K562 (cell line): Measurements from ENCODE around the gene TMEM114. TPM values are rescaled to one million over a fixed set of nuclear protein-coding genes. Genes with fewer than 3 reads are reported as not detected.

Source experiments
- ATF1 ChIP-seq, 2 experiments: fragments of 450-650 bp in 1 of 2; IDR thresholded peaks; 2 replicates each; pipeline ENCODE4 v1.6.1; 2016; ENCODE audit warnings: missing compliant biosample characterization in 1 of 2, missing genetic modification characterization in 1 of 2
- BCOR ChIP-seq: fragments of 450-650 bp; IDR thresholded peaks from 2 replicates; pipeline ENCODE4 v1.6.1; 2016
- CREBBP ChIP-seq: IDR thresholded peaks from one replicate; pipeline ENCODE4 v1.6.1; 2012; ENCODE audit warnings: low read depth, mild to moderate bottlenecking, control low read depth, inconsistent platforms, low read length
- CTBP1 ChIP-seq: fragments of 450-650 bp; IDR thresholded peaks from 2 replicates; pipeline ENCODE4 v1.6.1; 2016; ENCODE audit warnings: borderline replicate concordance
- ELF2 ChIP-seq: fragments of 250-450 bp; sonication (Bioruptor Pico); IDR thresholded peaks from 2 replicates; pipeline ENCODE4 v1.5.0; 2021; ENCODE audit warnings: mild to moderate bottlenecking
- HDGF ChIP-seq: fragments of 450-650 bp; IDR thresholded peaks from 2 replicates; pipeline ENCODE4 v1.6.1; 2016
- MED1 ChIP-seq: sonication (generic); formaldehyde crosslinking; IDR thresholded peaks from 2 replicates; pipeline ENCODE4 v1.8.1; 2023; ENCODE audit warnings: missing genetic modification reagents, borderline replicate concordance
- NFATC3 ChIP-seq: fragments of 450-650 bp; IDR thresholded peaks from 2 replicates; pipeline ENCODE4 v1.6.1; 2017; ENCODE audit warnings: mild to moderate bottlenecking
- SRSF7 ChIP-seq: fragments of 200-400 bp; formaldehyde crosslinking; optimal IDR thresholded peaks from 2 replicates; pipeline ENCODE3; 2017; ENCODE audit warnings: mild to moderate bottlenecking, low read depth, low read length
- TAL1 ChIP-seq: fragments of 450-650 bp; IDR thresholded peaks from 2 replicates; pipeline ENCODE4 v1.6.1; 2016; ENCODE audit warnings: mild to moderate bottlenecking
- THAP7 ChIP-seq: fragments of 250-450 bp; sonication (Bioruptor Pico); IDR thresholded peaks from 2 replicates; pipeline ENCODE4 v1.5.0; 2021
- THRAP3 ChIP-seq: fragments of 450-650 bp; IDR thresholded peaks from 2 replicates; pipeline ENCODE4 v1.6.1; 2016; ENCODE audit warnings: mild to moderate bottlenecking, inconsistent platforms, borderline replicate concordance
- USF2 ChIP-seq: sonication (generic); formaldehyde crosslinking; IDR thresholded peaks from 2 replicates; pipeline ENCODE4 v1.5.0; 2020; ENCODE audit warnings: missing genetic modification reagents
- ZBTB7A ChIP-seq: IDR thresholded peaks from 2 replicates; pipeline ENCODE4 v1.6.1; 2011; ENCODE audit warnings: low read depth, mild to moderate bottlenecking, low read length, moderate library complexity, borderline replicate concordance; ENCODE audit not compliant: control insufficient read depth
- polyA plus RNA-seq, 8 experiments: library from polyadenylated mRNA; depleted of rRNA in 4 of 8; stranded (reverse) in 5 of 8; unstranded in 3 of 8; fragments of >200 nt; fragmentation: Nextera tagmentation in 2 of 8; fragmentation: Illumina TruSeq in 1 of 8; extraction: Ambion mirVana in 2 of 8; extraction: Trizol in 1 of 8; gene quantifications; 2 replicates each; pipeline versions ENCODE4 v1.2.1 to v1.2.3, GENCODE V29; 2011 to 2014; ENCODE audit warnings: inconsistent platforms in 1 of 8, missing spikeins in 1 of 8
- total RNA-seq, 7 experiments: library from RNA; depleted of rRNA in 6 of 7; stranded (reverse); fragments of >200 nt in 6 of 7; fragmentation: Illumina TruSeq in 2 of 7; extraction: Trizol in 2 of 7; gene quantifications; 2 replicates each; pipeline versions ENCODE4 v1.2.1 to v1.2.3, GENCODE V29; 2011 to 2021; ENCODE audit warnings: low replicate concordance in 1 of 7
- TF ChIP-seq, protein P1 (sequence below): sonication (generic); formaldehyde crosslinking; IDR thresholded peaks from 2 replicates; pipeline ENCODE4 v1.8.1; 2023; ENCODE audit warnings: mild to moderate bottlenecking, missing genetic modification reagents
- TF ChIP-seq, protein P2 (sequence below): fragments of 200-600 bp; sonication (generic); IDR thresholded peaks from one replicate; pipeline ENCODE4 v1.6.1; 2012; ENCODE audit warnings: mild to moderate bottlenecking, low read depth, low read length, inconsistent platforms

Gene TMEM114
- total and polyA plus RNA-seq, 9 of the 15 experiments (the other 6 are each of a cell fraction or from before 2014, with no cell fraction given): not detected

DNA sequence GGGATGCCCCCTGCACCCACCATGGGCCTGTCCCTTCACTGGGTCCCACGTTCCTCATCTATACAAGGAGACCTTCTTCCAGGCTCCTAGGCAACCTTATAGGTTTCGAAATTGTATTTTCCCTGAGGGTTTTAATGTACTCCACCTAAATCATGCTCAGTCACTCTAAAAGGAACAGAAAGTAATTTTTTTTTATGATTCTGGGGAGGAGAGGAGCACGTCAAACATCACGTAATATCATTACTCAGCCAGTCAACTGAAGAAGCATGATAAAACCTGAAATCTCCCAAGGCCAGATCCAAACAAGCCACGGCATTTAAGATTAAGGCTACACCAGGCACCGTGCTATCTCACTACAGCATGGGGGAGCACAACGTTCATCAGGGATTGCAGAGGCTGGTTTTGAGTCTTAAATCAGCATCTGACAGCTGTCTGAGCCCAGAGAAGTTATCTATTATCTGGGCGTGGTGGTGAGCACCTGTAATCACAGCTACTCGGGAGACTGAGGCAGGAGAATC is 3.9 kb upstream of the TMEM114 start (continued):
- peak; percentile 83 for TF ChIP-seq CTBP1
- no peak for TF ChIP-seq SRSF7
- no peak for TF ChIP-seq MED1 (CRISPR knock-in tag)
- TF ChIP-seq, protein P1, sequence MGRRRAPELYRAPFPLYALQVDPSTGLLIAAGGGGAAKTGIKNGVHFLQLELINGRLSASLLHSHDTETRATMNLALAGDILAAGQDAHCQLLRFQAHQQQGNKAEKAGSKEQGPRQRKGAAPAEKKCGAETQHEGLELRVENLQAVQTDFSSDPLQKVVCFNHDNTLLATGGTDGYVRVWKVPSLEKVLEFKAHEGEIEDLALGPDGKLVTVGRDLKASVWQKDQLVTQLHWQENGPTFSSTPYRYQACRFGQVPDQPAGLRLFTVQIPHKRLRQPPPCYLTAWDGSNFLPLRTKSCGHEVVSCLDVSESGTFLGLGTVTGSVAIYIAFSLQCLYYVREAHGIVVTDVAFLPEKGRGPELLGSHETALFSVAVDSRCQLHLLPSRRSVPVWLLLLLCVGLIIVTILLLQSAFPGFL (CRISPR knock-in tag): no peak
- TF ChIP-seq ELF2 (CRISPR knock-in tag): no peak
- TF ChIP-seq BCOR: peak; percentile 77
- TF ChIP-seq, protein P2, sequence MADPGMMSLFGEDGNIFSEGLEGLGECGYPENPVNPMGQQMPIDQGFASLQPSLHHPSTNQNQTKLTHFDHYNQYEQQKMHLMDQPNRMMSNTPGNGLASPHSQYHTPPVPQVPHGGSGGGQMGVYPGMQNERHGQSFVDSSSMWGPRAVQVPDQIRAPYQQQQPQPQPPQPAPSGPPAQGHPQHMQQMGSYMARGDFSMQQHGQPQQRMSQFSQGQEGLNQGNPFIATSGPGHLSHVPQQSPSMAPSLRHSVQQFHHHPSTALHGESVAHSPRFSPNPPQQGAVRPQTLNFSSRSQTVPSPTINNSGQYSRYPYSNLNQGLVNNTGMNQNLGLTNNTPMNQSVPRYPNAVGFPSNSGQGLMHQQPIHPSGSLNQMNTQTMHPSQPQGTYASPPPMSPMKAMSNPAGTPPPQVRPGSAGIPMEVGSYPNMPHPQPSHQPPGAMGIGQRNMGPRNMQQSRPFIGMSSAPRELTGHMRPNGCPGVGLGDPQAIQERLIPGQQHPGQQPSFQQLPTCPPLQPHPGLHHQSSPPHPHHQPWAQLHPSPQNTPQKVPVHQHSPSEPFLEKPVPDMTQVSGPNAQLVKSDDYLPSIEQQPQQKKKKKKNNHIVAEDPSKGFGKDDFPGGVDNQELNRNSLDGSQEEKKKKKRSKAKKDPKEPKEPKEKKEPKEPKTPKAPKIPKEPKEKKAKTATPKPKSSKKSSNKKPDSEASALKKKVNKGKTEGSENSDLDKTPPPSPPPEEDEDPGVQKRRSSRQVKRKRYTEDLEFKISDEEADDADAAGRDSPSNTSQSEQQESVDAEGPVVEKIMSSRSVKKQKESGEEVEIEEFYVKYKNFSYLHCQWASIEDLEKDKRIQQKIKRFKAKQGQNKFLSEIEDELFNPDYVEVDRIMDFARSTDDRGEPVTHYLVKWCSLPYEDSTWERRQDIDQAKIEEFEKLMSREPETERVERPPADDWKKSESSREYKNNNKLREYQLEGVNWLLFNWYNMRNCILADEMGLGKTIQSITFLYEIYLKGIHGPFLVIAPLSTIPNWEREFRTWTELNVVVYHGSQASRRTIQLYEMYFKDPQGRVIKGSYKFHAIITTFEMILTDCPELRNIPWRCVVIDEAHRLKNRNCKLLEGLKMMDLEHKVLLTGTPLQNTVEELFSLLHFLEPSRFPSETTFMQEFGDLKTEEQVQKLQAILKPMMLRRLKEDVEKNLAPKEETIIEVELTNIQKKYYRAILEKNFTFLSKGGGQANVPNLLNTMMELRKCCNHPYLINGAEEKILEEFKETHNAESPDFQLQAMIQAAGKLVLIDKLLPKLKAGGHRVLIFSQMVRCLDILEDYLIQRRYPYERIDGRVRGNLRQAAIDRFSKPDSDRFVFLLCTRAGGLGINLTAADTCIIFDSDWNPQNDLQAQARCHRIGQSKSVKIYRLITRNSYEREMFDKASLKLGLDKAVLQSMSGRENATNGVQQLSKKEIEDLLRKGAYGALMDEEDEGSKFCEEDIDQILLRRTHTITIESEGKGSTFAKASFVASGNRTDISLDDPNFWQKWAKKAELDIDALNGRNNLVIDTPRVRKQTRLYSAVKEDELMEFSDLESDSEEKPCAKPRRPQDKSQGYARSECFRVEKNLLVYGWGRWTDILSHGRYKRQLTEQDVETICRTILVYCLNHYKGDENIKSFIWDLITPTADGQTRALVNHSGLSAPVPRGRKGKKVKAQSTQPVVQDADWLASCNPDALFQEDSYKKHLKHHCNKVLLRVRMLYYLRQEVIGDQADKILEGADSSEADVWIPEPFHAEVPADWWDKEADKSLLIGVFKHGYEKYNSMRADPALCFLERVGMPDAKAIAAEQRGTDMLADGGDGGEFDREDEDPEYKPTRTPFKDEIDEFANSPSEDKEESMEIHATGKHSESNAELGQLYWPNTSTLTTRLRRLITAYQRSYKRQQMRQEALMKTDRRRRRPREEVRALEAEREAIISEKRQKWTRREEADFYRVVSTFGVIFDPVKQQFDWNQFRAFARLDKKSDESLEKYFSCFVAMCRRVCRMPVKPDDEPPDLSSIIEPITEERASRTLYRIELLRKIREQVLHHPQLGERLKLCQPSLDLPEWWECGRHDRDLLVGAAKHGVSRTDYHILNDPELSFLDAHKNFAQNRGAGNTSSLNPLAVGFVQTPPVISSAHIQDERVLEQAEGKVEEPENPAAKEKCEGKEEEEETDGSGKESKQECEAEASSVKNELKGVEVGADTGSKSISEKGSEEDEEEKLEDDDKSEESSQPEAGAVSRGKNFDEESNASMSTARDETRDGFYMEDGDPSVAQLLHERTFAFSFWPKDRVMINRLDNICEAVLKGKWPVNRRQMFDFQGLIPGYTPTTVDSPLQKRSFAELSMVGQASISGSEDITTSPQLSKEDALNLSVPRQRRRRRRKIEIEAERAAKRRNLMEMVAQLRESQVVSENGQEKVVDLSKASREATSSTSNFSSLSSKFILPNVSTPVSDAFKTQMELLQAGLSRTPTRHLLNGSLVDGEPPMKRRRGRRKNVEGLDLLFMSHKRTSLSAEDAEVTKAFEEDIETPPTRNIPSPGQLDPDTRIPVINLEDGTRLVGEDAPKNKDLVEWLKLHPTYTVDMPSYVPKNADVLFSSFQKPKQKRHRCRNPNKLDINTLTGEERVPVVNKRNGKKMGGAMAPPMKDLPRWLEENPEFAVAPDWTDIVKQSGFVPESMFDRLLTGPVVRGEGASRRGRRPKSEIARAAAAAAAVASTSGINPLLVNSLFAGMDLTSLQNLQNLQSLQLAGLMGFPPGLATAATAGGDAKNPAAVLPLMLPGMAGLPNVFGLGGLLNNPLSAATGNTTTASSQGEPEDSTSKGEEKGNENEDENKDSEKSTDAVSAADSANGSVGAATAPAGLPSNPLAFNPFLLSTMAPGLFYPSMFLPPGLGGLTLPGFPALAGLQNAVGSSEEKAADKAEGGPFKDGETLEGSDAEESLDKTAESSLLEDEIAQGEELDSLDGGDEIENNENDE: no peak
- TF ChIP-seq THAP7 (CRISPR knock-in tag): no peak
- no peak for TF ChIP-seq CREBBP
- no peak for TF ChIP-seq ATF1 (CRISPR knock-in tag; IDR thresholded peaks at IDR 0.05)
- TF ChIP-seq ATF1 (tag; IDR thresholded peaks at IDR 0.05): peak; percentile 80
- TF ChIP-seq NFATC3: no peak
- TF ChIP-seq HDGF: no peak
- peak; percentile 98 for TF ChIP-seq TAL1
- no peak for TF ChIP-seq THRAP3
- TF ChIP-seq USF2 (CRISPR knock-in tag): no peak
- no peak for TF ChIP-seq ZBTB7A
